NCI-H748 treated with DMSO at 0.1 percent for 48 hours (cell line): Measurements from ENCODE around the gene PANX2.
"Not testable (repeated sequence)": the region's sequence is repeated elsewhere in the genome, so short reads cannot be mapped to it uniquely, and the experiment has no call there.

Experiments used
- DNase-seq: peaks from one replicate; lab custom pipeline; 2025; lab: John Stamatoyannopoulos, UW

PANX2 gene

DNA sequence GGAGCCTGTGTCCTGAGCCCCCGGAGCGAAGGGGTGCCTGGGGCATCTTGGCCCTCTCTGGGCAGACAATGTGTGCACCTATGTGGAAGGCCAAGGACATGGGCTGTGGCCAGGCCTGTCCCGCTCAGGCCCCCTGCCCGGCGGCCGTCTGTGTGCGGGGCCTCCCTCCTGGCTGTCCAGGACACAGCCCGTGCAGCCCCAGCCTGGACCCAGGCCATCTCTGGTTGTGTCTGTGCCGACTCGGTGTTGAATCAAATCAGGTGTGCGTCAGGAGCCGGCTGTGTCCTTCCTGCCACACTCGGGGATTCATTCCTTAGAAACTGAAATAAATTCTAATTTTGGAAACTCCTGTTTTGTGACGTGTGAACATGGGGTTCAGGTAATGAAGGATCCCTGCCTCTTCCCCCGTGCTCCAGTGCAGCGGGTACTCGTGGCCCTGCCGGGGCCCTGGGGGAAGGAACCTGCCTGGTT lies 28.8 kb downstream of the PANX2 start:
- DNase-seq, result no peak

DNA sequence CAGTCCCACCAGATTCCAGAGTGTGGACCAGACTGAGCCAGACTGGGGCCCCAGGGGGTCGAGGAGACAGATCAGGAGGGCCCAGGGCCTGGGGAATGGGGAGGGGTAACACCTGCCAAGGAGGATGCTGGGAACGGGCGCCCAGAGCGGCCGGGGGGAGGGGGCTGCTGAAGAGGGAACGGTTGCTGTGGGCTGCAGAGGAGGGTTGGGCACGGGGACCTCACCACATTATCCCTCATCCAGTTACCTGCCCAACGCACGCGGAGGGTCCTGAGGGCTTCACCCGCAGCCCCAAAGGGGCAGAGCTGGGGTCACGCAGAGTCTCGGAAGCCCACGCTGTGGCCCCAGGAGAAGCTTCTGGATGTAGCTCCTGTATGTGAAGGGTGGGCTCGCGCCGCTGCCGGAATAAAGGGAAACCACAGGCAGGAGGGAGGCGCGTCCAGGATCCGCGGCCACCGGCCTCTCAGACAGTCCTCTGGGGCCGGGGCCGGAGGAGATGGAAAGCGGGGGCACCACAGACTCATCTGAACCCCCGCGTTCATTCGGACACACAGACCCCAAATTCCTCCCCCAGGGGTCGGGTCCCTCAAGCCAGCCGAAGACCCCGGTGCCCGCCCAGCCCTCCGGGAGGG lies 29.4 kb downstream of the PANX2 start:
- peak; percentile 30 for DNase-seq

- peak; percentile 47 for DNase-seq
Observed at GRCh38 chr22:50200461-50201190, 30.1 kb downstream of the PANX2 start, which contains the start of gene SELENOO. Gene SELENOO, plus strand, starts transcription at chr22:50201011. Its CDS starts 26 bp downstream, at chr22:50201037.

DNA sequence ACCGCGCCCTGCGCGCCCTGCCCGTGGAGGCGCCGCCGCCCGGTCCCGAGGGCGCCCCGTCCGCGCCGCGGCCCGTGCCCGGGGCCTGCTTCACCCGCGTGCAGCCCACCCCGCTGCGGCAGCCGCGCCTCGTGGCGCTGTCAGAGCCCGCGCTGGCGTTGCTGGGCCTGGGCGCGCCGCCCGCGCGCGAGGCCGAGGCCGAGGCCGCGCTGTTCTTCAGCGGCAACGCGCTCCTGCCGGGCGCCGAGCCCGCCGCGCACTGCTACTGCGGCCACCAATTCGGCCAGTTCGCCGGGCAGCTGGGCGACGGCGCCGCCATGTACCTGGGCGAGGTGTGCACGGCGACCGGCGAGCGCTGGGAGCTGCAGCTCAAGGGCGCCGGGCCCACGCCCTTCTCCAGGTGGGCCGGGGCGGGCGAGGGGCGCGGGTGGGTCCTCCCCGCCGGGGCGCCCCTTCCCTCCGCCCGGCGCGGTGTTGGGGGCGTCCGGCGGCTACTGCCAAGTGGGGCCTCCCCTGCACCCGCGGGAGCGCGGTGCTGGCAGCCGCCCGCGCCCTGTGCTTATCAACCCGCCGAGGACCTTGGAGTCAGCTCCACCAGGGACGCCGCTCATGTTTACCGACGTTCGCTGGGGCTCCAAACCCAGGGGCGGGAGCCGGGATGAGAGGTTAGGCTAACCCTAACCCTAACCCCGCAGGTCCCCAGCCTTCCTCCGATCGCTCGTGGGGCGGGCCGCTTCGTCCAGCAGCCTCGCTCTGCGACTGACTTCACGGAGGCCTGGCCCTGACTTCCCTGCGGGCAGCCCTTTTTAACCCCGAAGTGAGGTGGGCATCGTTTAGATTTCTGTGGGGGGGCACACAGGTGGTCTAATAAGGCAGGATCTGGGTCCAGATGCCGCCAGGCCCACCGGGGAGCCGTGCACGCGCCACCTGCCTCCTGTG lies 30.9 kb downstream of the PANX2 start:
- no peak for DNase-seq

DNA sequence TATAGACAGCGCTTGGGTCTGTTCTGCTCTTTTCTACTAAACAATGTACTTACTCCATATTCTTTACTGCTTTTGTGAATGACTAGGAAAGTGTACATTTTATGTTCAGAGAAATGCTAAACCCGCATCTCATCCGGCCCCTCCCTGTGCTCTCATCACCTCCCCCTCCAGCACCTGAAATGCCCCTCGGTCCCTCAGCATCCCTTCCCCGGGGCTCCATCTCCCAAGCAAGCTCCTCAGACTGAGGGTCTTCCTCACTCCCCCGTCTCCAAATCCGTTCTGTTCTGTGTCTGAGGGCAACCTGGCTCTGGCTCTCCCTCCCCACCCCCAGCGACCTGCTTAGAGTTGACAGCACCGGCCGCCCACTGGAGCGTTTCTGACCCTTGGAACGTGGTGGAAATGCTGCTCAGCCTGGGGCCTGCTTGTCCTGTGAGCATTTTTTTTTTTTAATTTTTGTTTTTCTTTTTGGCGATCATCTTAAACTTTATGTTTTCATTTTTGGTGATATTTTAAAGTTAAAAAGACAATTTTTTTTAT lies 31.7 kb downstream of the PANX2 start:
- no peak for DNase-seq

DNA sequence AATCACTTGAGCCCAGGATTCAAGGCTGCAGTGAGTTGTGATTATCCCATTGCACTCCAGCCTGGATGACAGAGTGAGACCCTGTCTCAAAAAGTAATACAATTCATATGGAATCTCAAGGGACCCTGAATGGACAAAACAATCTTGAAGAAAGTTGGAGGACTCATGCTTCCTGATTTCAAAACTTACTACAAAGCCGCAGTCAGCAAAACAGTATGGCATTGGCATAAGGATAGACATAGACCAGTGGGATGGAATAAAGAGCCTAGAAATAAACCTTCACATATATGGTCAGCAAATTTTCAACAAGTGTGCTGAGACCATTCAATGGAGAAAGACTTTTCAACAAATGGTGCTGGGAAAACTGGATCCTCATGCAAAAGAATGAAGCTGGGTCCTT lies 32.8 kb downstream of the PANX2 start:
- no peak for DNase-seq

GRCh38 chr22:50204571-50204970 lies 34.0 kb downstream of the PANX2 start:
- no peak for DNase-seq

GRCh38 chr22:50204998-50205397 lies 34.5 kb downstream of the PANX2 start:
- DNase-seq, result not testable (repeated sequence)

DNA sequence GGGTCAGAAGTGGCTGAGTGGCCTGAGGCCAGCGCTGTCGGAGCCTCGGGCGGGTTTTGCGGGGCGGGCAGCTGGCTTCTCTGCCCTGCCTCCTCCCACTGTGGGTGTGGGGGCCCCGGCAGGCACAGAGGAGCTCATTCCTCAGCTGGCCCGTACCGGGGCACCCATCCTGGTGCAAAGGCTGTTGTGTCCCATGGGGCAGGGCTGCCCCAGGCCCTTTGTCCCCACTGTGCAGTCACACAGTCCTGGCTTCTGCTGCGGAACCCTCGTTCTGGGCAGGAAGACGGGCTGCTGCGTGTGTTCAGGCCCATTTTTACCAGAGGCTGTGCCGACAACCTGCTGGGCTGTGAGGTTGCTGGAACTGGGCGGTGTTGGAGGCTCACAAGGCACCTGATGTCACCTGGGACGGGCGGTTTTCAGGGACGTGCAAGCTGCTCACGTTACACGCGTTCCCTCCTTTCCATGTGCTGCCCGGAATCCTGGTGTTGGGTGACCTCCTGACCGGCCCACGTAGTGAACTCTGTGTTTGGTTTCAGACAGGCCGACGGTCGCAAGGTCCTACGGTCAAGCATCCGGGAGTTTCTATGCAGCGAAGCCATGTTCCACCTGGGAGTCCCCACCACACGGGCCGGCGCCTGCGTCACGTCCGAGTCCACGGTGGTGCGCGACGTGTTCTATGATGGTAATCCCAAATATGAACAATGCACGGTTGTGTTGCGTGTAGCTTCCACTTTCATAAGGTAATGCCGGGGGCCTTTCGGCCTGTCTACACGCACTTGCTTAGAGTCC lies 35.4 kb downstream of the PANX2 start:
- no peak for DNase-seq

DNA sequence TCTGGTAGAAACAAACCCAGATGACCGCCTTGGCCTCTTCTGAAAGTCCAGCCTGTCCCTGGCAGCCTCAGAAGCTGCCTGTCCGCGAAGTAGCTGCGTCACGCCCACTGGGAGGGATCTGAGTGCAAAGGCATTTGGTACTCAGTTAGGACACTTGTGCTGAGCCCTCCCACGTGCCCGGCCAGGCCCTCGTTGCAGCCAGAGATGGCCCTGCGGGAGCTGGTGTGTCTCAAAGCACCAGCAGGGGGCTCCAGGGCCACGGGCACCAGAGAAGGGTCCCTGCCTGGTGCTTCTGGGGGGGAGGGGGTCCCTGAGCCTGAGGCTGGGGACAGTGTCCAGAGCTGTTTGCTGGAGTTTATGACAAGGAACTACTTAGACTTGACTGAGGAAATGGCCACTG lies 36.1 kb downstream of the PANX2 start:
- DNase-seq, result no peak

- no peak for DNase-seq
Observed at GRCh38 chr22:50207383-50208140, 37.0 kb downstream of the PANX2 start.

GRCh38 chr22:50208430-50208938 lies 38.0 kb downstream of the PANX2 start:
- DNase-seq, result no peak

DNA sequence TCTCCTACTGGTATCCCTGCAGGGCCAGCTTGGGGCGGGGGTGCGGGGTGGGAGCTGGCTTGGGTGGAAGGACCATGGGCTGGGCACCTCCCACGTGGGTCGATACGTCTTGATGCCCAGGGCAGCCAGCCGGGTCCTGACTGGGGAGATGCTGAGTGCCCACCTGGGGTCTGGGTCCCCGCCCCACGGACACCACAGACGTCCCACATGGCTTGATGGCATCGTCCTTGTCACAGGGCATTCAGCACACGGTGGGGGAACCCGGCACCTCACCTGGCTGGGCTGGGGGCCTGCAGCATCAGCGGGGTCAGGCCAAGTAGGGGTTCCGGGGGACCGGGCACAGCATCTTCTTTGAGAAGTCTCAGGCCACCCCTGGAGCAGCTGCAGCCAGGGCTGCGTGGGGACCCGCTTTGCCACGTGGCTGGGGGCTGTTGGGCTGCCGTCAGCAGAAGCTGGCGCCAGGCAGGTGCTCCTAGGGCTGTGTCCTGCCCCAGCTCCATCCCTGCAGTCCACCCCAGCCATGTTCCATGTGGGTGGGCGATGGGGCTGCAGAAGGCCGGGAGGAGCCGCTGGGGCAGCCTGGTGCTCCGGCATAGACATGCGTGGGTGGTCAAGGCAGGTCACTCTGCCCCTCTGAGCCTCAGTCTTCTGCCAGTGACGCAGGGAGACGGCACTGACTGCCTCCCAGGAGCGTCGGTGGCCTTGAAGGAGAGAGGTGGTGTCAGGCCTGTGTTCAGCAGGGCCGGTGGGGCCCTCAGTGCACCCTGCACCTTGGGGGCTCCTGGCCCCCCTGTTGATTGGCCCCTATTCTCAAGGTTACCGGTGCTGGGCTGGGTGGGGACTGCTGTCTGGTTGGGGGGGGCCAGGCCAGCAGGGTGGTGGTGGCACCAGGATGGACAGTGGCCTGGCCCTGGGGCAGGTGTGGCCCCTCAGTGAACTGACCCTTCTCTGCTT lies 38.7 kb downstream of the PANX2 start:
- DNase-seq, result no peak

DNA sequence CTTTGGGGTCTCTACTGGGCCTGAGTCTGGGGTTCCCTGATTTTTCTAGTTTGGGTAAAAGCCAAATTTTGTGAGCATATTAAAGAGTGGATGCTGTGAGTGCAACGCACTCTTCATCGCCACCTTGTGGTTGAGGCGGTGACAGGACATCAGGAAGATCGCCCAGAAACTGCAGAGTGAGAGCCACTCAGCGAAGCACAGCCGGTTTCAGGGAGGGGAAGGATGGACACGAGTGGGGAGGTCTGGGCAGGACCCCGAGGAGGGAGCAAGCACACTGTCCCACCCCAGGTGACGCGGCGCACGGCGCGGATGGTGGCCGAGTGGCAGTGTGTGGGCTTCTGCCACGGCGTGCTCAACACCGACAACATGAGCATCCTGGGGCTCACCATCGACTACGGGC lies 39.4 kb downstream of the PANX2 start:
- peak; percentile 21 for DNase-seq

DNA sequence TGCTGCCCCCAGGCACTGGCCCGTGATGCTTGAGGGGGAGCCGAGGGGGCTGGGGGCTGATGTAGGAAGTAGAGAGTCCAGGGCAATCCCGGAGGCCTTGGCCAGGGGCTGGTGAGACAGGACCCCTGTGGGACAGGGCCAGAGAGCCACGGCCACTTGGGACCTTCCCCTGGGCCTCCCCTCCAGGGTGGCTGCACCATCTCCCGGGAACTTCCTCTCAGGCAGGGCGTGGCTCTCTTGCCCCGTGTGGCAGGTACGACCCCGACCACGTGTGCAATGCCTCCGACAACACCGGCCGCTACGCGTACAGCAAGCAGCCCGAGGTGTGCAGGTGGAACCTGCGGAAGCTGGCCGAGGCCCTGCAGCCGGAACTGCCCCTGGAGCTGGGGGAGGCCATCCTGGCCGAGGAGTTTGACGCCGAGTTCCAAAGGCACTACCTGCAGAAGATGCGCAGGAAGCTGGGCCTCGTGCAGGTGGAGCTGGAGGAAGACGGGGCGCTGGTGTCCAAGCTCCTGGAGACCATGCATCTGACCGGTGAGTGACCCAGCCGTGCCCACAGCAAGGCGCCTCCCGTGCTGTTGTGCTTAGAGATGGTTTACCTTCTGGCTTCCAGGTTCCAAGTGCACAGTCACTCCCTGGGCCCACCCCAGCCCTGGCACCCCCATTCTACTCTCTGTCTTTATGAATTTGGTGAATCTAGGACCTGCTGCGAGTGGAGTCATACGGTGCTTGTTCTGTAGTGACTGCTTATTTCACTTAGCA lies 40.0 kb downstream of the PANX2 start:
- no peak for DNase-seq

DNA sequence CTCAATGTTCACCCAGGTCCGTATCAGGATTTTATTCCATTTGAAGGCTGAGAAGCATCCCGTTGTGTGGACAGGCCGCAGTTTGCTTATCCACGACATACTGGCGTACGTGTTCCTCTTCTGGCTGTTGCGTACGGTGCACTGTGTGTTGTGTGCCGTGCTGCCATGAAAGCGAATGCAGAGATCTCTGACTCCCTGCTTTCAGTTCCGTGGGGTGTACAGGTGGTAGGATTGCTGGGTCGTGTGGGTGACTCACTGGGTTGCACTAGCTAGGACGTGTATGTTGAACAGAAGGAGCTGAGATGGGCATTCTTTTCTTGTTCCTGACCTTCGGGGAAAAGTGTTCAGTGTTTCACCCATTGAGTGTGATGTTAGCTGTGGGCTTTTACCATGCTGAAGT lies 40.6 kb downstream of the PANX2 start:
- DNase-seq, result no peak

- no peak for DNase-seq
Observed at GRCh38 chr22:50213263-50213662, 42.7 kb downstream of the PANX2 start.

GRCh38 chr22:50215297-50216054 lies 44.9 kb downstream of the PANX2 start:
- DNase-seq, result no peak
